ENCODE results near the gene SPIRE2. TPM values are rescaled to one million over a fixed set of nuclear protein-coding genes. Genes with fewer than 3 reads are reported as not detected.
A peak's percentile ranks its signal among the peaks of the same experiment; 100 is the strongest.
"Not testable (repeated sequence)": the region's sequence is repeated elsewhere in the genome, so short reads cannot be mapped to it uniquely, and the experiment has no call there.

SPIRE2 gene
- total RNA-seq, 1 donor from 2014 or later = 1.4 TPM

- no peak overlapping the region for H3K4me3 Mint-ChIP-seq (ENCODE audit: unreplicated experiment)
- no peak for DNase-seq (ENCODE audit: low spot score)
- H3K9me3 Mint-ChIP-seq (ENCODE audit: low read depth) = no peaks in the 10 kb centered on the region
- no peaks in the 10 kb centered on the region for H3K27me3 Mint-ChIP-seq (ENCODE audit: low read depth)
- no peaks in the 10 kb centered on the region for H3K36me3 Mint-ChIP-seq (ENCODE audit: low read depth)
- no peak for TF ChIP-seq CTCF (IDR thresholded peaks at IDR 0.05)
- no peak overlapping the region for H3K27ac Mint-ChIP-seq (ENCODE audit: unreplicated experiment)
- peaks cover 4% of the 10 kb centered on the region for H3K4me1 Mint-ChIP-seq (ENCODE audit: low read depth)
Observed at GRCh38 chr16:89822188-89823086, 5.8 kb upstream of the SPIRE2 start.

- Mint-ChIP-seq H3K4me1 (ENCODE audit: low read depth) (peaks cover 7% of the 10 kb centered on the region), H3K9me3 (ENCODE audit: low read depth) (no peaks in the 10 kb centered on the region), H3K27ac (ENCODE audit: unreplicated experiment) (no peak overlapping the region), H3K4me3 (ENCODE audit: unreplicated experiment) (no peak overlapping the region), H3K27me3 (ENCODE audit: low read depth) (no peaks in the 10 kb centered on the region), H3K36me3 (ENCODE audit: low read depth) (no peaks in the 10 kb centered on the region)
- DNase-seq (ENCODE audit: low spot score) = no peak
- no peak for TF ChIP-seq CTCF (IDR thresholded peaks at IDR 0.05)
Observed at GRCh38 chr16:89823087-89823823, 5.0 kb upstream of the SPIRE2 start.

- not testable (repeated sequence) for H3K27me3 Mint-ChIP-seq (ENCODE audit: low read depth); DNase-seq (ENCODE audit: low spot score); H3K9me3 Mint-ChIP-seq (ENCODE audit: low read depth); H3K4me3 Mint-ChIP-seq (ENCODE audit: unreplicated experiment); H3K27ac Mint-ChIP-seq (ENCODE audit: unreplicated experiment); H3K4me1 Mint-ChIP-seq (ENCODE audit: low read depth); H3K36me3 Mint-ChIP-seq (ENCODE audit: low read depth)
Observed at GRCh38 chr16:89823824-89824148, 4.5 kb upstream of the SPIRE2 start.

GRCh38 chr16:89826531-89827382 lies 1.5 kb upstream of the SPIRE2 start:
- Mint-ChIP-seq H3K4me3 (ENCODE audit: unreplicated experiment) (no peak overlapping the region), H3K27ac (ENCODE audit: unreplicated experiment) (no peak overlapping the region), H3K9me3 (ENCODE audit: low read depth) (no peaks in the 10 kb centered on the region), H3K4me1 (ENCODE audit: low read depth) (peaks cover 7% of the 10 kb centered on the region), H3K27me3 (ENCODE audit: low read depth) (no peaks in the 10 kb centered on the region), H3K36me3 (ENCODE audit: low read depth) (no peaks in the 10 kb centered on the region)
- no peak for TF ChIP-seq CTCF (IDR thresholded peaks at IDR 0.05)
- no peak for DNase-seq (ENCODE audit: low spot score)

- no peaks in the 10 kb centered on the region for H3K36me3 Mint-ChIP-seq (ENCODE audit: low read depth)
- peaks cover 7% of the 10 kb centered on the region for H3K4me1 Mint-ChIP-seq (ENCODE audit: low read depth)
- no peak for TF ChIP-seq CTCF (IDR thresholded peaks at IDR 0.05)
- no peaks in the 10 kb centered on the region for H3K27me3 Mint-ChIP-seq (ENCODE audit: low read depth)
- H3K4me3 Mint-ChIP-seq (ENCODE audit: unreplicated experiment) = peak overlapping the region; percentile 66
- no peaks in the 10 kb centered on the region for H3K9me3 Mint-ChIP-seq (ENCODE audit: low read depth)
- peak overlapping the region; percentile 57 for H3K27ac Mint-ChIP-seq (ENCODE audit: unreplicated experiment)
- no peak for DNase-seq (ENCODE audit: low spot score)
Observed at GRCh38 chr16:89827383-89828198, 684 bp upstream of the SPIRE2 start.

Data from chondrocyte (in vitro differentiated cells).